K562 (cell line): ENCODE results near the gene NPR2. TPM values are rescaled to one million over a fixed set of nuclear protein-coding genes. Genes with fewer than 3 reads are reported as not detected.

Experiments
- CTCFL ChIP-seq: IDR thresholded peaks from 2 replicates; pipeline ENCODE4 v1.6.1; 2011; ENCODE audit warnings: borderline replicate concordance, low read depth, mild to moderate bottlenecking, moderate library complexity, low read length; ENCODE audit not compliant: insufficient read depth, poor library complexity, severe bottlenecking
- MGA ChIP-seq: fragments of 450-650 bp; IDR thresholded peaks from 2 replicates; pipeline ENCODE4 v1.6.1; 2016; ENCODE audit warnings: mild to moderate bottlenecking, moderate library complexity
- RAD21 ChIP-seq, 2 experiments: fragments of 250-450 bp in 1 of 2; fragments of 450-650 bp in 1 of 2; sonication (Bioruptor Pico) in 1 of 2; formaldehyde crosslinking in 1 of 2; IDR thresholded peaks in 1 of 2; conservative IDR thresholded peaks in 1 of 2; 2 replicates each; pipeline versions ENCODE4 v1.4.0 to v1.8.0; 2020 to 2022; ENCODE audit warnings: mild to moderate bottlenecking in 2 of 2, moderate library complexity in 1 of 2
- polyA plus RNA-seq, 8 experiments: library from polyadenylated mRNA; depleted of rRNA in 4 of 8; stranded (reverse) in 5 of 8; unstranded in 3 of 8; fragments of >200 nt; fragmentation: Nextera tagmentation in 2 of 8; fragmentation: Illumina TruSeq in 1 of 8; extraction: Ambion mirVana in 2 of 8; extraction: Trizol in 1 of 8; gene quantifications; 2 replicates each; pipeline versions ENCODE4 v1.2.1 to v1.2.3, GENCODE V29; 2011 to 2014; ENCODE audit warnings: inconsistent platforms in 1 of 8, missing spikeins in 1 of 8
- total RNA-seq, 7 experiments: library from RNA; depleted of rRNA in 6 of 7; stranded (reverse); fragments of >200 nt in 6 of 7; fragmentation: Illumina TruSeq in 2 of 7; extraction: Trizol in 2 of 7; gene quantifications; 2 replicates each; pipeline versions ENCODE4 v1.2.1 to v1.2.3, GENCODE V29; 2011 to 2021; ENCODE audit warnings: low replicate concordance in 1 of 7

Gene NPR2
- total and polyA plus RNA-seq, 9 of the 15 experiments (the other 6 are each of a cell fraction or from before 2014, with no cell fraction given): 2.4 to 12.9 (median 6.0) TPM

- TF ChIP-seq MGA (no peak), RAD21 (CRISPR knock-in tag; conservative IDR thresholded peaks at IDR 0.05 in 1 of 2, IDR thresholded peaks at IDR 0.05 in 1 of 2) (peak; percentile 28 to 44; a peak in 2 of 4 replicates), CTCFL (peak; percentile 50)
Measured at GRCh38 chr9:35756275-35757225, 34.8 kb upstream of the NPR2 start (continued).
